HG03575 (cell line): ENCODE measurements around the gene CORO2A.
"Not testable (repeated sequence)": the region's sequence is repeated elsewhere in the genome, so short reads cannot be mapped to it uniquely, and the experiment has no call there.

Experiments
- ATAC-seq: cut with Tn5 transposase; IDR thresholded peaks from one replicate; pipeline ENCODE4 v1.9.1; 2021; ENCODE audit not compliant: unreplicated experiment, insufficient number of reproducible peaks, low FRiP score; ENCODE audit errors: extremely low read depth

Gene CORO2A

GRCh38 chr9:98080780-98081179 is 111.7 kb downstream of the CORO2A start:
- ATAC-seq: no peak

GRCh38 chr9:98080326-98080725 is 112.1 kb downstream of the CORO2A start:
- no peak for ATAC-seq

GRCh38 chr9:98078895-98079294 is 113.5 kb downstream of the CORO2A start:
- ATAC-seq: no peak

- ATAC-seq: not testable (repeated sequence)
These were observed 115.9 kb downstream of the CORO2A start for GRCh38 chr9:98076514-98076890.

- no peak for ATAC-seq
These were observed 117.1 kb downstream of the CORO2A start for GRCh38 chr9:98075332-98075805.

- ATAC-seq: no peak
These were observed 118.1 kb downstream of the CORO2A start for GRCh38 chr9:98074115-98074990.

GRCh38 chr9:98071737-98072136 is 120.7 kb downstream of the CORO2A start:
- no peak for ATAC-seq
